HFFc6 (cell line): ENCODE data around the gene SCAPER. TPM values are rescaled to one million over a fixed set of nuclear protein-coding genes. Genes with fewer than 3 reads are reported as not detected.

Experiments
- DNase-seq: peaks from one replicate; pipeline ENCODE4 v3.0.0-alpha.2; 2018
- H3K27ac Mint-ChIP-seq: 2 replicates; pipeline ENCODE4 v1.8.0; 2020; ENCODE audit warnings: mild to moderate bottlenecking, mixed read lengths
- H3K27me3 Mint-ChIP-seq: 2 replicates; pipeline ENCODE4 v1.8.0; 2021; ENCODE audit warnings: mild to moderate bottlenecking, moderate library complexity, mixed read lengths; ENCODE audit not compliant: insufficient read depth
- H3K36me3 Mint-ChIP-seq: 2 replicates; pipeline ENCODE4 v1.8.0; 2021; ENCODE audit warnings: low read depth, mixed read lengths
- H3K4me1 Mint-ChIP-seq: 2 replicates; pipeline ENCODE4 v1.8.0; 2020; ENCODE audit warnings: low read depth, mixed read lengths
- H3K4me3 Mint-ChIP-seq: 2 replicates; pipeline ENCODE4 v1.8.0; 2020; ENCODE audit warnings: mild to moderate bottlenecking, moderate library complexity, mixed read lengths
- H3K9me3 Mint-ChIP-seq: 2 replicates; pipeline ENCODE4 v1.8.0; 2020; ENCODE audit warnings: mild to moderate bottlenecking, mixed read lengths
- CTCF ChIP-seq: fragments of 200-600 bp; sonication (generic); IDR thresholded peaks from 2 replicates; pipeline ENCODE4 v1.5.0; 2021; ENCODE audit warnings: antibody characterized with exemption, mild to moderate bottlenecking
- total RNA-seq, 6 experiments: library from RNA; stranded (reverse); fragmentation: NEBNext Ultra II Directional; extraction: Animal tissue kit (Norgen Biotek cat#: 25700); gene quantifications; 2 replicates in 1 of 6; 3 replicates in 5 of 6; pipeline ENCODE4 v1.2.3, GENCODE V29; 2021

Gene SCAPER
- total RNA-seq, 6 experiments from 2014 or later, result 6.9 to 10.1 (median 8.1) TPM

GRCh38 chr15:76546805-76547204, 358.3 kb downstream of the SCAPER start:
- no peak for TF ChIP-seq CTCF
- H3K27ac Mint-ChIP-seq, result no peak overlapping the region
- H3K36me3 Mint-ChIP-seq, result no peaks in the 10 kb centered on the region
- H3K27me3 Mint-ChIP-seq, result no peaks in the 10 kb centered on the region
- DNase-seq, result no peak
- H3K4me3 Mint-ChIP-seq, result no peak overlapping the region
- H3K9me3 Mint-ChIP-seq, result no peaks in the 10 kb centered on the region
- H3K4me1 Mint-ChIP-seq, result no peaks in the 10 kb centered on the region

- Mint-ChIP-seq H3K36me3 (no peaks in the 10 kb centered on the region), H3K27me3 (no peaks in the 10 kb centered on the region; the same call in 1 of the 2 replicates), H3K27ac (no peak overlapping the region), H3K4me1 (no peaks in the 10 kb centered on the region), H3K4me3 (no peak overlapping the region), H3K9me3 (peaks cover 4% of the 10 kb centered on the region; the same call in 1 of the 2 replicates)
- TF ChIP-seq CTCF, result no peak
- no peak for DNase-seq
Measured at GRCh38 chr15:76533995-76534394, 371.1 kb downstream of the SCAPER start.

GRCh38 chr15:76533060-76533820, 371.9 kb downstream of the SCAPER start:
- no peak for TF ChIP-seq CTCF
- no peaks in the 10 kb centered on the region for H3K4me1 Mint-ChIP-seq
- H3K9me3 Mint-ChIP-seq, result no peaks in the 10 kb centered on the region
- no peak overlapping the region for H3K27ac Mint-ChIP-seq
- no peaks in the 10 kb centered on the region; the same call in 1 of the 2 replicates for H3K27me3 Mint-ChIP-seq
- H3K36me3 Mint-ChIP-seq, result no peaks in the 10 kb centered on the region
- no peak overlapping the region for H3K4me3 Mint-ChIP-seq
- no peak for DNase-seq

GRCh38 chr15:76529911-76530310, 375.2 kb downstream of the SCAPER start:
- Mint-ChIP-seq H3K36me3 (no peaks in the 10 kb centered on the region), H3K27me3 (no peaks in the 10 kb centered on the region), H3K9me3 (no peaks in the 10 kb centered on the region), H3K4me1 (no peaks in the 10 kb centered on the region), H3K4me3 (no peak overlapping the region), H3K27ac (no peak overlapping the region)
- no peak for DNase-seq
- TF ChIP-seq CTCF, result no peak

- no peaks in the 10 kb centered on the region for H3K9me3 Mint-ChIP-seq
- DNase-seq, result no peak
- no peak overlapping the region for H3K27ac Mint-ChIP-seq
- no peaks in the 10 kb centered on the region for H3K27me3 Mint-ChIP-seq
- no peaks in the 10 kb centered on the region for H3K4me1 Mint-ChIP-seq
- no peak overlapping the region for H3K4me3 Mint-ChIP-seq
- H3K36me3 Mint-ChIP-seq, result no peaks in the 10 kb centered on the region
- TF ChIP-seq CTCF, result no peak
Measured at GRCh38 chr15:76526111-76526510, 379.0 kb downstream of the SCAPER start.
